K562 (cell line): Measurements from ENCODE around the gene ANO3. TPM values are rescaled to one million over a fixed set of nuclear protein-coding genes. Genes with fewer than 3 reads are reported as not detected.

ENCODE experiments used
- ATAC-seq: fragments of 200-7000 bp; cut with Tn5 transposase; 3 replicates; pipeline ENCODE4 v1.9.1; 2020; ENCODE audit warnings: moderate library complexity
- BruUV-seq: library from RNA; stranded (reverse); fragments of 400-500 nt; replicated peaks from 2 replicates; lab custom pipeline; 2021; lab: Mats Ljungman, UMichigan
- CTCF ChIA-PET: fragments of 300-600 bp; formaldehyde crosslinking; extraction: SDS; loops from one replicate; lab custom pipeline; 2021; ENCODE audit warnings: low intra/inter-chr PET ratio; lab: Yijun Ruan, JAX
- POLR2A ChIA-PET: fragments of 300-600, 350-650 bp; sonication (Branson Sonifier 250); formaldehyde crosslinking; extraction: SDS; loops from one replicate; lab custom pipeline; 2021; ENCODE audit warnings: antibody characterized with exemption, inconsistent platforms; lab: Yijun Ruan, JAX
- DNase-seq, 4 experiments: peaks; one replicate each; pipeline versions ENCODE4 v3.0.0 to v3.0.0-alpha.2; 2011 to 2018; ENCODE audit warnings: low spot score in 3 of 4, mixed read lengths in 3 of 4; ENCODE audit errors: extremely low read depth in 1 of 4
- FAIRE-seq: peaks from 2 replicates; lab custom pipeline; 2011; peaks lifted over from hg19 to GRCh38; lab: Jason Lieb, UNC
- H2AFZ ChIP-seq: 2 replicates; pipeline ENCODE4 v1.6.0; 2011; ENCODE audit warnings: low read depth, low read length, control low read depth, inconsistent platforms
- H3K27ac ChIP-seq: fragments of 200-600 bp; 3 replicates; pipeline ENCODE4 v1.8.0; 2011; ENCODE audit warnings: low read depth, mild to moderate bottlenecking, control low read depth, inconsistent platforms, low read length, moderate library complexity, mixed read lengths; ENCODE audit errors: extremely low read depth
- H3K27me3 ChIP-seq, 2 experiments: fragments of 300-600 bp in 1 of 2; 2 replicates in 1 of 2; 3 replicates in 1 of 2; pipeline versions ENCODE4 v1.6.0 to v1.8.0; 2011; ENCODE audit warnings: inconsistent platforms in 2 of 2, low read length in 2 of 2, mild to moderate bottlenecking in 1 of 2, mixed read lengths in 1 of 2, moderate library complexity in 1 of 2; ENCODE audit not compliant: control insufficient read depth in 2 of 2, insufficient read depth in 2 of 2
- H3K36me3 ChIP-seq: fragments of 300-600 bp; 3 replicates; pipeline ENCODE4 v1.8.0; 2011; ENCODE audit warnings: mild to moderate bottlenecking, low read length, inconsistent platforms; ENCODE audit not compliant: control insufficient read depth, insufficient read depth
- H3K4me1 ChIP-seq, 2 experiments: fragments of 200-600 bp in 1 of 2; replicated peaks in 1 of 2; 2 replicates in 1 of 2; 3 replicates in 1 of 2; pipeline versions ENCODE4 v1.5.1 to v1.8.0; 2011; ENCODE audit warnings: inconsistent platforms in 2 of 2, low read length in 2 of 2, mild to moderate bottlenecking in 1 of 2, mixed read lengths in 1 of 2, moderate library complexity in 1 of 2; ENCODE audit not compliant: control insufficient read depth in 2 of 2, insufficient read depth in 2 of 2
- H3K4me2 ChIP-seq: 2 replicates; pipeline ENCODE4 v1.6.1; 2011; ENCODE audit warnings: low read length, control low read depth, inconsistent platforms, mixed read lengths; ENCODE audit not compliant: insufficient read depth
- H3K4me3 ChIP-seq: fragments of 200-600 bp; sonication (generic), shearing (Covaris generic); 2 replicates; pipeline ENCODE4 v1.5.1; 2016; ENCODE audit warnings: control low read depth, inconsistent platforms
- H3K79me2 ChIP-seq: fragments of 200-600 bp; 3 replicates; pipeline ENCODE4 v1.8.0; 2011; ENCODE audit warnings: low read length, inconsistent platforms; ENCODE audit not compliant: control insufficient read depth, insufficient read depth
- H3K9ac ChIP-seq, 2 experiments: 2 replicates each; pipeline versions ENCODE4 v1.6.0 to v1.6.1; 2011; ENCODE audit warnings: low read depth in 2 of 2, low read length in 2 of 2, control low read depth in 1 of 2, inconsistent platforms in 1 of 2, mild to moderate bottlenecking in 1 of 2, mixed read lengths in 1 of 2; ENCODE audit not compliant: insufficient read depth in 1 of 2
- H3K9me1 ChIP-seq: one replicate; pipeline ENCODE4 v1.6.0; 2011; ENCODE audit warnings: inconsistent platforms, mild to moderate bottlenecking, low read length, moderate library complexity; ENCODE audit not compliant: control insufficient read depth, insufficient read depth
- H3K9me3 ChIP-seq: replicated peaks from 2 replicates; pipeline ENCODE4 v1.5.1; 2011; ENCODE audit warnings: low read depth, low read length, inconsistent platforms; ENCODE audit not compliant: control insufficient read depth, insufficient read depth
- H4K20me1 ChIP-seq: replicated peaks from 2 replicates; pipeline ENCODE4 v1.6.1; 2011; ENCODE audit warnings: low read length, inconsistent platforms, mixed read lengths; ENCODE audit not compliant: control insufficient read depth, insufficient read depth
- BRD4 ChIP-seq: fragments of 200-600 bp; sonication (generic); IDR thresholded peaks from 2 replicates; pipeline ENCODE4 v1.6.1; 2017; ENCODE audit warnings: inconsistent platforms
- CEBPB ChIP-seq: fragments of 450-650 bp; IDR thresholded peaks from 2 replicates; pipeline ENCODE4 v1.6.1; 2016; ENCODE audit warnings: missing genetic modification characterization, missing compliant biosample characterization
- EHMT2 ChIP-seq: fragments of 450-650 bp; IDR thresholded peaks from 2 replicates; pipeline ENCODE4 v1.6.1; 2018; ENCODE audit warnings: antibody characterized with exemption
- HNRNPH1 ChIP-seq: fragments of 200-400 bp; formaldehyde crosslinking; optimal IDR thresholded peaks from 2 replicates; pipeline ENCODE3; 2017; ENCODE audit warnings: low read depth, mild to moderate bottlenecking, low read length, moderate library complexity
- ILF3 ChIP-seq: fragments of 450-650 bp; IDR thresholded peaks from 2 replicates; pipeline ENCODE4 v1.6.1; 2018; ENCODE audit warnings: antibody characterized with exemption, mild to moderate bottlenecking, moderate library complexity, borderline replicate concordance
- MCM5 ChIP-seq: fragments of 450-650 bp; IDR thresholded peaks from 2 replicates; pipeline ENCODE4 v1.6.1; 2016; ENCODE audit warnings: low read depth
- NEUROD1 ChIP-seq: fragments of 150-350 bp; IDR thresholded peaks from 2 replicates; pipeline ENCODE4 v1.6.1; 2014; ENCODE audit warnings: borderline replicate concordance, low read length, low read depth; ENCODE audit not compliant: partially characterized antibody
- NR4A1 ChIP-seq, 2 experiments: fragments of 250-450 bp in 1 of 2; fragments of 450-650 bp in 1 of 2; sonication (Bioruptor Pico) in 1 of 2; IDR thresholded peaks; 2 replicates each; pipeline versions ENCODE4 v1.4.0 to v1.6.1; 2016 to 2020; ENCODE audit warnings: mild to moderate bottlenecking in 2 of 2, missing compliant biosample characterization in 1 of 2, missing genetic modification characterization in 1 of 2, moderate library complexity in 1 of 2
- PBX2 ChIP-seq, 2 experiments: IDR thresholded peaks in 1 of 2; conservative IDR thresholded peaks in 1 of 2; 2 replicates each; pipeline ENCODE4 v1.6.1; 2016; ENCODE audit warnings: low read depth in 2 of 2, mild to moderate bottlenecking in 1 of 2, missing compliant biosample characterization in 1 of 2, missing genetic modification characterization in 1 of 2, moderate library complexity in 1 of 2
- PURB ChIP-seq: sonication (generic); formaldehyde crosslinking; IDR thresholded peaks from 2 replicates; pipeline ENCODE4 v1.9.0; 2021; ENCODE audit warnings: low read depth, mild to moderate bottlenecking, missing genetic modification reagents
- RERE ChIP-seq: sonication (generic); formaldehyde crosslinking; IDR thresholded peaks from 2 replicates; pipeline ENCODE4 v1.8.0; 2023; ENCODE audit warnings: missing genetic modification reagents, mild to moderate bottlenecking, borderline replicate concordance
- ZNF436 ChIP-seq: fragments of 250-450, 450-650 bp; sonication (Bioruptor Pico); formaldehyde crosslinking; IDR thresholded peaks from 2 replicates; pipeline ENCODE4 v1.7.0; 2020; ENCODE audit warnings: mild to moderate bottlenecking
- WGBS: fragments of 100-300 bp; shearing (Covaris generic); methylation state at CpG from one replicate; pipeline ENCODE4 v1.1.6; 2016; ENCODE audit warnings: low coverage, mixed read lengths; ENCODE audit not compliant: insufficient coverage; ENCODE audit errors: missing lambda C conversion rate; 5-methylcytosine and 5-hydroxymethylcytosine counted together
- in situ Hi-C: fragments of 300-500 bp; cut with MboI; formaldehyde crosslinking; loops from 4 replicates; pipeline ENCODE4 v1.15.0; 2018; ENCODE audit warnings: inconsistent platforms, mixed read lengths
- intact Hi-C: fragments of 100-400 bp; cut with micrococcal nuclease; formaldehyde crosslinking; loops from 2 replicates; pipeline ENCODE4 v1.14.2; 2022
- polyA plus RNA-seq, 8 experiments: library from polyadenylated mRNA; depleted of rRNA in 4 of 8; stranded (reverse) in 5 of 8; unstranded in 3 of 8; fragments of >200 nt; fragmentation: Nextera tagmentation in 2 of 8; fragmentation: Illumina TruSeq in 1 of 8; extraction: Ambion mirVana in 2 of 8; extraction: Trizol in 1 of 8; gene quantifications; 2 replicates each; pipeline versions ENCODE4 v1.2.1 to v1.2.3, GENCODE V29; 2011 to 2014; ENCODE audit warnings: inconsistent platforms in 1 of 8, missing spikeins in 1 of 8
- total RNA-seq, 7 experiments: library from RNA; depleted of rRNA in 6 of 7; stranded (reverse); fragments of >200 nt in 6 of 7; fragmentation: Illumina TruSeq in 2 of 7; extraction: Trizol in 2 of 7; gene quantifications; 2 replicates each; pipeline versions ENCODE4 v1.2.1 to v1.2.3, GENCODE V29; 2011 to 2021; ENCODE audit warnings: low replicate concordance in 1 of 7

ANO3 gene
- total and polyA plus RNA-seq, 9 of the 15 experiments (the other 6 are each of a cell fraction or from before 2014, with no cell fraction given) = 0.01 to 0.13 (median 0.04) TPM; not detected in 1

GRCh38 chr11:26285608-26286007, 46.3 kb upstream of the ANO3 start (continued):
- TF ChIP-seq RERE (no peak), ZNF436 (no peak)
- TF ChIP-seq, all 486 proteins: peak for 3

GRCh38 chr11:26286472-26287066, 45.4 kb upstream of the ANO3 start:
- H3K79me2 ChIP-seq = no peaks in the 10 kb centered on the region
- no peaks in the 10 kb centered on the region for H3K9me3 ChIP-seq
- no peak overlapping the region for H3K9ac ChIP-seq
- 4% methylated on average over 5 of the region's 5 CpGs for WGBS
- H3K36me3 ChIP-seq = no peaks in the 10 kb centered on the region
- ChIA-PET POLR2A (no interaction called here), CTCF (no interaction called here)
- H4K20me1 ChIP-seq = no peaks in the 10 kb centered on the region
- no peak overlapping the region for H2AFZ ChIP-seq
- no peak overlapping the region for H3K4me2 ChIP-seq
- in situ Hi-C loops (loop anchor here (25.0 kb wide), 1 partner anchor 1201 kb away; no protein-coding TSS in a partner anchor), intact Hi-C loops (loop anchor here (5.0 to 10.0 kb wide), 3 partner anchors 266 to 1201 kb away; no protein-coding TSS in a partner anchor)
- no peak overlapping the region for H3K4me3 ChIP-seq
- H3K4me1 ChIP-seq = no peaks in the 10 kb centered on the region
- no peak overlapping the region for H3K27ac ChIP-seq
- no peaks in the 10 kb centered on the region for H3K9me1 ChIP-seq
- DNase-seq (peak in 1 of 4 experiments; percentile 5), ATAC-seq (0 out of 3 replicates have a peak, but pooled peaks have one; percentile 48), FAIRE-seq (no peak)
- BruUV-seq = no TSS peak
- H3K27me3 ChIP-seq = no peaks in the 10 kb centered on the region
- TF ChIP-seq ILF3 (no peak), BRD4 (no peak), MCM5 (no peak), PBX2 (CRISPR knock-in tag; IDR thresholded peaks at IDR 0.05; ENCODE audit: low read depth) (no peak), PBX2 (tag; conservative IDR thresholded peaks at IDR 0.05; ENCODE audit: low read depth) (no peak), PURB (no peak), EHMT2 (no peak), NR4A1 (CRISPR knock-in tag; IDR thresholded peaks at IDR 0.05) (no peak), NR4A1 (tag; IDR thresholded peaks at IDR 0.05) (no peak), CEBPB (no peak), HNRNPH1 (no peak), NEUROD1 (no peak)
